NCI-H748 (cell line): ENCODE measurements around the gene ZFAND6.

Experiments used
- DNase-seq: peaks from one replicate; lab custom pipeline; 2025; ENCODE audit not compliant: unreplicated experiment; lab: John Stamatoyannopoulos, UW

ZFAND6 gene

DNA sequence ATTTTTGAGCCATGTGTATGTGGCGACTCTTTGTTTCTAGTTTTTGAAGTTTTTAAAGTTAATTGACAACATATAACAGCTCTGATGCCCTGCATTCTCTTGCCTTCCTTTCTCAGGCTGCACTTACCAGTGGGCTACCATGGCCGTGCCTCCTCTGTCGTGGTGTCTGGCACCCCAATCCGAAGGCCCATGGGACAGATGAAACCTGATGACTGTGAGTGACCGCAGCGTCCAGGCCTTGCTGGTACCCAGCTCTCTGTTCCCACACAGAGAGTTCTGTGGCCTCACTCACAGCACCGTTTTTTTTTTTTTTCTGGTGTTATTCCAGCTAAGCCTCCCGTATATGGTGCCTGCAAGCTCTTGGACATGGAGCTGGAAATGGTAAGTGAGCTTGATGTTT lies 108.5 kb downstream of the ZFAND6 start:
- no peak for DNase-seq

DNA sequence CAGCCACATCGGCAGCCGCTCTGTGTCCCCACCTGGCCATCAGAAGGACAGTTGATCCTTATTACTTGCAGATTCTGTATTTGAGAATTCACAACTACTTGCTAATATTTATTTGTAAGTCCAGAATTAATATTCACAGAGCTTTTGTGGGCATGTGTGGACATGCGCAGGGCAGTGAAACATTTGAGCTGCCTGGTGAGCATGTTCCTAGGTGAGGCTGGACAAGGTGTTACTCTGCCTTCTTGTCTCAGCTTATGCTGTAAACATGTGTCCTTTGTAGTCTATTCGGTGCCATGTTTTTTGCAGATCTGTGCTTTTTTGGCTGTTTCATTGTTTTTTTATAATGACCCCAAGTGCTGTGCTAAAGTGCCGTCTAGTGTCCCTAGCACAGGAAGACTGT lies 108.9 kb downstream of the ZFAND6 start:
- DNase-seq: no peak

DNA sequence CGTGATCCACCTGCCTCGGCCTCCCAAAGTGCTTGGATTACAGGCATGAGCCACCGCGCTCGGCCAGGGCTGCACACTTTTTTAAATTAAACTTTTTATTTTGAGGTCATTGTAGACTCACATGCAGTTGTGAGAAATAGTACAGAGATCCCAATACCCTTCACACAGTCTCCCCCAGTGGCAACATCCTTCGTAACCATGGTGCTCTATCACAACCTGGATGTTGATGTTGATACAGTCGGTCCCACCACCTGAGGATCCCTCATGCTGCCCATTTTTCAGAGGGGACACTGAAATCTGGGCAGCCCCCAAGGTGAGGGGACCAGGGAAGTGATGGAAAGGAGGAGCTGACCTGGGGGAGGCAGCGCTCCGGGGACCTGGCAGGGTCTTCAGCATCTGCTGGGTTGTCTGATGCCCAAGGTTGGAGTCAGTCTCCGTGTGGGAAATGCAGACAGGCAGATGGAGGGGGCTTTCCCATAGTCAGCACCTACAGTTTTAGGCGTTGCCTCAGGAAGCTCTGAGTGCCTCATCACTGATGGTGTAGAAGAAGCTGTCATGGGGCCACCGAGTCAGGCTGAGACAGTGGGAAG lies 110.4 kb downstream of the ZFAND6 start:
- DNase-seq: no peak

DNA sequence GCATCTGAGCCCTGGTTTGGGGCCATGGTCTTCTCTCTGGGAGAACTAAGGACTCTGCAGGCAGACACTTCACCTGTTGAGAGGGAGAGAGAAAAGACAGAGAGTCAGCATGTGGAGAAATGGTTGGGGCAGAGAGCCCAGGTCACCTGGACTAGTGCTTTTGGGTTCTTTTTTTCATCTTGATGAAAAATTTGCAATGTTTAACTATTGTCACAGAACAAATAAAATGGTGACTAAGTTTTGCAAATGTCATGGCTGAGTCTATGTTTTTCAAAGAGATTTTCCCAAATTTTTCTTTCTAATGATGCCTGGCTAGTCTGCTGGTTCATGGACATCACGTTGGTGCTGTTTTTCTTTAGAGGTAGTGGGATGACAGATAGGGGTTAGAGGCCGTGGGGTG lies 111.1 kb downstream of the ZFAND6 start:
- no peak for DNase-seq

DNA sequence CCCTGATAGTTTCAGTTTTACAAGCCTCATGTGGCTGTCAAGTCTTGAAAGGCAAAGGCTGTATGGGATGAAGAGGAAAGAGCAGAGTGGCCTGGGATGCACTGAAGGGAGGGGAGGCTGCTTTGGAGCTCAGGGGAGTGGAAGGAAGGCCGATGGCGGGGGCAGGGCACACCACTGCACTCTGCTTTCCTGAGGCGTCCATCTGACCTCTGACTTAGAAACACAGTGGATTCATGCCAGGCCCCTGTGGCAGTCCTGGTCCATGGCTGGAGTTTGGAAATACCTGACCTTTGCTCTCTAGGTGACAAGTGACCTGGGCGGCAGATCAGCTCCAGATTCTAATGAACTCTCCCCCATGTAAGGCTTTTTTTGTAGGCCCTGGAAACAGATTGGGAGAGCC lies 112.3 kb downstream of the ZFAND6 start:
- DNase-seq: no peak

DNA sequence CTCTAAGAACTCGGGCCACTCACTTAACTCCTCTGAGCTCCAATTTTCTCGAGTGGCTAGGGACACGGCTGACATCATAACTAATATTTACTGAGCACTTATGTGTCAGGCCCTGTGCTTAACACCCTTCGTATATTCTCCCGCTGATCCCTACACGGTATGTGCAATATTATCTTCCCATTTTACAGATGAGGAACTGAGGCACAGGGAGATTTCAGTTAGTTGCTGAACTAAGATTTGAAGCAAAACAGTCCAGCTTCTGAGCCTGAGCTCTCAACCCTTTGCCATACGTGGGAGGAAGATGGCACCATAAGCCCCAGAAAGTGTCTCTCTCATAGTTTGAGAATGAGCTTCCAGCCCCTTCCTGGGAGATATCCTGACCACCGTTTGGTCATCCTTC lies 112.9 kb downstream of the ZFAND6 start:
- DNase-seq: no peak

DNA sequence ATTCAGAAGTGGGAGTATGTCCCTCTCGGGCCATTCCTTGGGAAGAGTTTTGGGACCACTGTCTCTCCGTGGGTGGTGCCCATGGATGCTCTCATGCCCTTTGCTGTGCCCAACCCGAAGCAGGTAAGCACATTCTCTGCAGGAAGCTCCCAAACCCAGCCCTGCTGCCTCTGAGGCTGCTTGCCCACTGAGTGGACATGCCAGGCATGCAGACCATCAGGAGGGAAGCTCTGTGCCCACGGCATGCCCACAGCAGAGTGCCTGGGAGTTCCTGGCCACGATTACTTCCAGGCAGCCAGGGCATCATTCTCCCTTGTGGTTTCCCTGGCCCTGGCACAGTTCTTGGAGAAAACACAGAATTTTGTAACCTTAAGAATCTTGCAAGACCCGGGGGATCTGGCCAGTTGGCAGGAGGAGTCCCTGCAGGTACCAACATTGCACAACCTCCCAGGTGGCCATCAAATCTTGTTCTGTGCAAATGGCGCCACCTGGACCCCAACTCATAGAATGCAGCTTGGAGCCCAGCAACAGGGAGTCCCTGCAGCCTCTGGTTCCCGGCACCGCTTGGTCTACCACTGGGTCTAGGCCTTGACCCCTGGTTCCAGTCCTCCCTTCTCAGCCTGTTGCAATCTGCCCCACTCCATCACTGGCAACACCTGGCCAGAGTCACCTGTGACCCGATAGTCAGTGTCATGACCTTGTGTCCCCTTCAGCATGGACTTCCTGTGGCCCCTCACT lies 113.7 kb downstream of the ZFAND6 start:
- peak; percentile 55 for DNase-seq

DNA sequence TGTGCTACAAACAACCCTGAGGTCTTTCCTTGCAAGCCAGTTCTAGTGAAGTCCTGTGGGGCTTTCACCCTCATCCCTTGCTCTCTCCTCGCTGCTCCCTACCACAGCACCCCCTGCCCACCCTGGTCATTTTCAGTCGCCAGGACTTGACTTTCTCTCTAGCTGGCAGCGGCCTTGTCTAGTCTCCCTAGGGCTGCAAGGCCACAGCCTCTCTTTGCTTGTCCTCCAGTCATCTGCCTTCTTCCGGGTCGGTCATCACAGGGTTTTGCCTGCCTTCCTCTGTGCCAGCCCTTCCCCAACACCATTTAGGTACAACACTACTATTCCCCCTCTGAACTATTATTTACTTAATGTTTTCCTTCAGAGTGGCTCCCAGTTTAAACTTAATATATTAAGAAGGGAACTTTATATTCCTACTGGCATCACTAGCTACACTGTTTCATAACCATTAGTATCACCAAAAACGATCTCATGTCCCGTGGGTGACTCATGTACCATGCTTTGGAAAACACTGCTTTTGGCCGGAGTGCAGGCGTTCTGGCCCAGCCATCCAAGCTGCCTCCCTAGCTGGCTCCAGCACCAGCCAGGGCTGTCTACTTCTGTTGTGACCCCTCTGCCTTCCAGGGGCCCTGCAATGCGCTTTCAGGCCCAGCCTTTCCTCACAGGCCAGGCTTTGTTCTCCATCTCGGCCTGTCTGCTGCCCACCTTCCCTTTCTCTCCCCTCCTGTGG lies 114.7 kb downstream of the ZFAND6 start:
- no peak for DNase-seq

DNA sequence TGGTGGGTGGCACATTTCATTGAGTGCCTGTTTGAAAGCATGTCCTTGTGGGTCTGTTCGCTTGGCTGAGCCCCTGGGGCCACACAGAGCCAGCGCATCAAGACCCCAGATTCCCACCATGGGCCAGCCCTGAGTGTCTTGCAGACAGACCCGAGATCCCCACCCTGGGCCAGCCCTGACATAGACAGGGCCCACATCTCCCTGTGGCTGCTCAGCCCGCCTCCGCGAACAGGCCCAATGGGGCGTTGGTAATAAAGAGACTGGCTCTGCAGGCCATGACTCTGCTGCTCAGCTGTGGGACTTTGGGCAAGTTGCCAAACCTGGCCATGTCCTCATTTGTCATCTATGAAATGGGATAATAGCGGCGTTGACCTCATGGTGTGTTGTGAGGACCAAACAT lies 116.0 kb downstream of the ZFAND6 start:
- no peak for DNase-seq

DNA sequence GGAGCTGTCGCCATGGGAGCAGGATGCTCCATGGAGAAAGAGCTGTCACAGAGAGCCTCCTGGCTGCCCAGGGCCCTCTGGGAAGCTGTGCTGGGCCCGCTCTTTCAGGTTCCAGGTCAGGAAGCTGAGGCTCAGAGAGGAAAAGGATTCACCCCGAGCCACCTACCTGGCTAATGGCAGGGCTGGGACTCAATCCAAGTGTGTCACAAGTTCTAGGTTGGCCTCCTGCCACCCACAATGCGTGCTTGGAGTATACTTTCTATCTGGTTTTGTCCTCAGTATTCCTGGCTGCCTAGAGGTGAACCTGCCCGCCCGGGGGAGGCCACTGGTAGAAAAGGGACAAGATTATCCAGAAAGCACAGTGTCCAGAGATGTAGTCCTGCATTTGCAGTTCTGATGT lies 117.0 kb downstream of the ZFAND6 start:
- no peak for DNase-seq

DNA sequence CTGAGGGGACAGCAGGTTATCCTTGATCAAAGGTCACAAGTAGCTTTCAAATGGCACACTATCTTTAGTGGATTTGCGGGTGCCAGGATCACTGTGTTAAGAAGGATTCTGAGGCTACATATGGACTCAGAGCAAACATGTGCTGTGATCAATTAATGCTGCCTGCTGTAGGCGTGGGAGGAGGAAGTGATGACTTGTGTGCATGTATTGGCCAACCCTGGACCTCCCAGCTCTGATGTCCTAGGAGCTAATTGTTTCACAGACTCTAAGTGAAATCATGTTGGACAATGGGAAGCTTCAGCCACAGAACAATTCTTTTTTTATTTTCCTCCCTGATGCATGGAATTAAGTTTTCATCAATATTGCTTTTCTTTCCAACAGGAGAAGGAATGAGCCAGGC lies 117.7 kb downstream of the ZFAND6 start:
- no peak for DNase-seq

DNA sequence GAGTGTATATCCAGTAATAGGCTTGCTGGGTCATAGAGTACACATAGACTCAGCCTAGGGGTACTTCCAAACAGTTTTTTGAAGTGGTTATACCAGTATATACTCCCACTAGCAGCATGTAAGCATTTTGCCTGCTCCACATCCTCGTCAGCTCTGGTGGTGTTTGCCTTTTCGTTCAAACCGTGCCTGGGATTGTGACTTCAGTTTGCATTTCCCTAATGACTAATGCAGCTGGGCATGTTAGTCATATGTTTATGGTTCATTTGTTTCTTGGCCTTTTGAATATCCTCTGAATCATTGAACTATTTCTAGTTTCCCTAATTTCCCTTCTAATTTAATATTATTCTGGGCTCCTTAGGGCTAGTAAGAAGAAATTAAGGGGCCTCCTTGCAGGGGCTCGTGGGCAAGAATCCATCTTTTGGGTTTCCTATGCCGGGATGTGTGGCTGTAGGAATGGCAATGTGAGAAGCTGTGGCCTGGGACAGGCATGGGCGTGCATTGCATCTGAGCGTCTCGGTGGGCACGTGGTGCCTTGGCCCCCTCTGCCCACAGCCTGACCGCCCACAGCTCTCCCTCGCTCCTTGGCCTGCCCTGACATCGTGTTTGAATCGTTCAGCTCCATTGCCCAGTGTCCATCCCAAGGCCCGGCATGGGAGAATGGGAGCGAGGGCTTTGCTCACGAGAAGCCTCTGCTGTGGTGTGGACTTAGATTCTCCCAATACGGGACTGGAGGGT lies 119.7 kb downstream of the ZFAND6 start:
- no peak for DNase-seq

DNA sequence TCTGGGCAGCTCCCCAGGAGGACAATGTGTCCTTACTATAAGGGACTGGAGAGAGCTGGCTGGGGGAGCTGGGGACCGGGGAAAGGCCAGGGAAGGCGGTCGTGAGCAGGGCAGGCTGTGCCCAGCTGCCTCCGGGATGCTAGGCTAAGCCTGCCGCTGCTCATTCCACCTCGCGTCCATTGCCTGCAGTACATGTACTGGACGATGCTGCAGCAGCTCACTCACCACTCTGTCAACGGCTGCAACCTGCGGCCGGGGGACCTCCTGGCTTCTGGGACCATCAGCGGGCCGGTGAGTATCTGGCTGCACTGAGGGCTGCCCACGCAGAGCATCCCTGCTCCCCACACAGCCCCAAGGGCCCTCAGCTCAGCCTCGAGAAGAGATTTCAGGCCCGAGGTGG lies 120.5 kb downstream of the ZFAND6 start:
- DNase-seq: no peak

DNA sequence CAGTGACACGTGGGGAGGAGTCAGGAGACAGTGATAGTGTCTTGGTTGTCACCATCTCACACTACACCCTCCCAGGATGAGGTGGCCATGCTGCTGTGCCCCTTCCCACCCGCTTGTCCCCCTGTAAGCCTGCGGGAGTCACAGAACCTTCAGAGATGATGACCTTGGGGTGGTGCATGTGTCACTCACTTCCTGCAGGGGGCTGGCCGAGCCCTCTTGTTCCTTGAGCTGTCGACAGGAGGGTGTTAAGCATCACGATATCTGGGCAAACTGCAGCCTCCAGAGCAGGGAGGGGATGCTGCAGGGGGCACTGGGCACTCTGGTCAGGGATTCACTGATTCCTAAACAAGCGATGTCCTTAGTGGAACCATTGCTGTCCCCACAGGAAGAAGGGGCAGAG lies 121.0 kb downstream of the ZFAND6 start:
- no peak for DNase-seq

DNA sequence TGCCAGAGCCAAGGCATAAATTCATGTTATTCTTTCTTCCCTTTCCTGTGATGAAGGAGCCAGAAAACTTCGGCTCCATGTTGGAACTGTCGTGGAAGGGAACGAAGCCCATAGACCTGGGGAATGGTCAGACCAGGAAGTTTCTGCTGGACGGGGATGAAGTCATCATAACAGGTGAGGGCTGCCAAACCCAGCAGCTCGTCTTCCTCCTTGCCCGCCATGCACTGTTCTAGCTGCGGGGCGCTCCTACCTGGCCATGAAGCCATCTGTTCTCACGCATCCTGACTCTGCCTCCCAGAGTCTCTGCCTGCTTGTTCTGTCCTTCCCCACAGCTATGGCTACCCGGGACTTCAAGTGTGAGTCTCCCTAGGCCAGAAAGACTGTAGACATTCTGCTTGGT lies 121.5 kb downstream of the ZFAND6 start:
- no peak for DNase-seq

DNA sequence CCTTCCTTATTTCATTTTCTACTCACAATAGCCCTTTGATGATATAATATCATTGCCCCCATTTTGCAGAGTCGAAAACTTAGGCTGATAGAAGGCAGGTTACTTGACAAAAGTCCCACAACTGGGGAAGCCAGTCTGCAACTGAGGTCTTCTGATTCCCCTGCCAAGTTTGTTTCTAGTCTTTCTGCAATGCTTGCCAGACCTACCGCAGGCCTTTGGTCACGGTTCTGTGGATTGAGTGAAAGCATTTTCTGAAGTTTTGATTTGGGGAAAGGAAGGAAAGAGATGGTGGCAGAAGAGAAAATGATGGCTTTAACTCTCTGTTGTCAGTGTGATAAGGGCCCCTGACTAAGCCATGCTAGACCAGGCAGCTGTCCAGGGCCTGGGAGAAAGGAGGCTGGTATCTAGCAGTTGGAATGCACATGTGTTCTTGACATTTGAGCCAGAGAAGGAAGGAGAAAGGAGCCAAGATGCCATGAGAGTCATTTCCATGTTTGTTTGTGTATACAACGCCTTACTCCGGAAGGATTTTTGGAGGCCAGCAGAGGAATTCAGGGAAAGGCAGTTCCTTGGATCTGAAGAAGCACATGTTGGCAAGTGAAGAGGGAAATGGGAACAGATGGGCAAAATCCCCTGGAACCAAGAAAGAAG lies 123.3 kb downstream of the ZFAND6 start:
- DNase-seq: no peak

DNA sequence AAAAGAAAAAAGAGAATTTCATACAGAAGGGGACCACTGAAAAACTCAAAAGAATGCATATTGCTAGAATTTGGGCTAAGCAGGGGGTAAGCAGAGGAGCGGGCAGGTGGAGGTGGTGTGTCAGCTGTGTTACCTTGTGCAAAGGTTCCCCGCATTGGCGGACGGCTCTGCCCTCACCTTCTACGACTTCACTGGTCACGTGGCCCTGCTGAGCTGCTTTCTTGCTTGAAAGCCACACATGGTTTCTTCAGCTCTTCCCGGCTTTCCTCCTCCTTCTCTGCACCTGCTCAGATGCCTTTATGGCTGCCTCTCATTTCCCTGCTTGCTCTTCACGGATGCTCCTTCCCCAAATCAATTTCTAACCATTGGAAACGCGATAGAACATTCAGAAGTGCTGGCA lies 123.8 kb downstream of the ZFAND6 start:
- DNase-seq: no peak

DNA sequence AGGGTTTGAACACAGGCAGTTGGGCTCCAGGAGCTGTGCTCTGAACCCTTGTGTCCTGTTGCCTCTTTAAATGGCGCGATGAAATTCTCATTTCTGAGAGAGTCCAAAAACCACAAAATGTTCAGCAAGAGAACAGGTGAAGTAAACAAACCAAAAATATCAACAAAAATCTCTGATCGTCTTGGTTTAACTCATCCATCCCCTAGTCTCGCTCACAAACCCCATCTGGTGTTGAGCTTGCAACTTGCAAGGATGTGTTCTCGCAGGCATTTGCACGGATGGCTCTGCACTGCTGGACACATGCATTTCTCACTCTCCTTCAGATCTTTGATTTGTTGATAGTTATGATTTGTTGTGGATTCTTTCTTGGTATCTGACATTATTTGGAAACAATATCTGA lies 124.4 kb downstream of the ZFAND6 start:
- DNase-seq: no peak

DNA sequence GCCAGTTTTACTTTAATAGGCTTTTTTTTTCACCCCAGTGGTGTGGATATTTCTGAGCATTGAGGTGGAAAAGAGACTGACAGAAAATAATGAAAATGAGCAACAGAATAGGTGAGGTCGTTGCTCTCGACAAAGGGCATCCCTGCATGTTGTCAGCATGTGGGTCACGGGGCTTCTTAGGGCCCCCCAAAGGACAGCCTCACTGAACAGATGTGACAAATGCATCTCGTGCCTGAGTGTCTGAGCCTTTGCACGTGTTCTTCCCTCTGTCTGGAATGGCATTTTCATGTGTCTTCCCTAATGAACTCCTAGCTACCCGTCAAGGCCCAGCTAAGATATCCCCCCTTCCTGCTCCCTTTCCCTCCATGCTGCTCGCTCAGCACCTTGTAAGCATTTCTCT lies 125.1 kb downstream of the ZFAND6 start:
- DNase-seq: no peak

DNA sequence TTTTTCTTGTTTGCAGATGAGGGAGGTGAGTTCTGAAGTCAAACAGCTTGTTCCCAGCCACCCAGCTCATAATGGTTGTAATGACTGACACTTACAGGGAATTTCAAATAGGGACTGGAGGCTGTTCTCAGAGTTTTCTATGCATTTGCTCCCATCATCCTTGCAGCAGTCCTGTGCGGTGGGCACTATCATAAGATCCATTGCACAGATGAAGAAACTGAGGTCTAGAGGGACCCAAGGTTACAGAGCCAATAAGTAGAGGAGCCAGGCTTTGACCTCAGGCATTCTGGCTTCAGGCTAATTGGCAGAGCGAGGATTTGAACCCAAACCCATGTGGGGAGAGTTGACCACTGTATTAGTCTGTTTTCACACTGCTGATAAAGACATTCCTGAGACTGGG lies 125.7 kb downstream of the ZFAND6 start:
- DNase-seq: no peak

DNA sequence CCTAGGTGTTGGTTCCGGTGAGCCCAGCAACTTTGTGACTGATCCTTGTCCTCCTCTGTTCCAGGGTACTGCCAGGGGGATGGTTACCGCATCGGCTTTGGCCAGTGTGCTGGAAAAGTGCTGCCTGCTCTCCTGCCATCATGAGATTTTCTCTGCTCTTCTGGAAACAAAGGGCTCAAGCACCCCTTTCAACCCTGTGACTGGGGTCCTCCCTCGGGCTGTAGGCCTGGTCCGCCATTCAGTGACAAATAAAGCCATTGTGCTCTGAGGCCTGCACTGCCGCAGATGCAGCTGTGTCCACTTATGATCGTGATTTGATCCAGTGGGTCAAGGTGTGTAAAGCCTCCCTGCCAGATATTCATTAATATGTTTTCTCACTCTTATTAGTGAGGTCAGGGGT lies 126.6 kb downstream of the ZFAND6 start:
- no peak for DNase-seq
